OCI-LY1 (cell line): ENCODE data around the gene MED14.

Experiments used
- EZH2 ChIP-seq: fragments of 200-600 bp; sonication (generic), shearing (Covaris generic); IDR thresholded peaks from 2 replicates; pipeline ENCODE4 v1.8.0; 2017; ENCODE audit warnings: borderline replicate concordance, mixed run types, mild to moderate bottlenecking, antibody characterized with exemption, low read length, moderate library complexity, mixed read lengths
- TF ChIP-seq, protein P1 (sequence below): fragments of 200-600 bp; sonication (generic), shearing (Covaris generic); IDR thresholded peaks from 2 replicates; pipeline ENCODE4 v1.5.1; 2017; ENCODE audit warnings: mild to moderate bottlenecking, antibody characterized with exemption, low read length, moderate library complexity, mixed read lengths

DNA sequence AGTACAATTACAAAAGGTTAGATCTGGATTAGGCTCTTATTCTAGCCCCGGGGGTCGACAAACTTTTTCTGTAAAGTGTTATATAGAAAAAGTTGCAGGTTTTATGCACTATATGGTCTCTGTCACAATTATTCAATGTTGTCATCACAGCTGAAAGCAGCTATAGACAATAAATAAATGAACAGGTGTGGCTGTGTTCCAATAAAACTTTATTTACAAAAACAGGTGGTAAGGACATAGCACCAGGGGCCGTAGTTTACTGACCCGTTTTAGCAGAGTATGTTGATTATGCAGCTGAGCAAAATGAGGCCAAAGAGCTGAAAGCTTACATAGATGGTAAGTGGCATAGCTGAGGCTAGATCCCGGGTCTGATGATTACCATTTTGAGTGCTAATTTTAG is 75.0 kb downstream of the MED14 start:
- TF ChIP-seq, protein P1, sequence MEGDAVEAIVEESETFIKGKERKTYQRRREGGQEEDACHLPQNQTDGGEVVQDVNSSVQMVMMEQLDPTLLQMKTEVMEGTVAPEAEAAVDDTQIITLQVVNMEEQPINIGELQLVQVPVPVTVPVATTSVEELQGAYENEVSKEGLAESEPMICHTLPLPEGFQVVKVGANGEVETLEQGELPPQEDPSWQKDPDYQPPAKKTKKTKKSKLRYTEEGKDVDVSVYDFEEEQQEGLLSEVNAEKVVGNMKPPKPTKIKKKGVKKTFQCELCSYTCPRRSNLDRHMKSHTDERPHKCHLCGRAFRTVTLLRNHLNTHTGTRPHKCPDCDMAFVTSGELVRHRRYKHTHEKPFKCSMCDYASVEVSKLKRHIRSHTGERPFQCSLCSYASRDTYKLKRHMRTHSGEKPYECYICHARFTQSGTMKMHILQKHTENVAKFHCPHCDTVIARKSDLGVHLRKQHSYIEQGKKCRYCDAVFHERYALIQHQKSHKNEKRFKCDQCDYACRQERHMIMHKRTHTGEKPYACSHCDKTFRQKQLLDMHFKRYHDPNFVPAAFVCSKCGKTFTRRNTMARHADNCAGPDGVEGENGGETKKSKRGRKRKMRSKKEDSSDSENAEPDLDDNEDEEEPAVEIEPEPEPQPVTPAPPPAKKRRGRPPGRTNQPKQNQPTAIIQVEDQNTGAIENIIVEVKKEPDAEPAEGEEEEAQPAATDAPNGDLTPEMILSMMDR: no peak
- no peak for TF ChIP-seq EZH2
